IPS-20b (cell line): Measurements from ENCODE around the gene KCNAB1.

Experiments used
- H3K27ac ChIP-seq: one replicate; pipeline ENCODE4 v1.5.1; 2013; ENCODE audit warnings: low read length
- H3K27me3 ChIP-seq: 2 replicates; pipeline ENCODE4 v1.6.1; 2013; ENCODE audit warnings: mild to moderate bottlenecking, low read length, inconsistent platforms; ENCODE audit not compliant: insufficient read depth
- H3K36me3 ChIP-seq: 2 replicates; pipeline ENCODE4 v1.6.1; 2013; ENCODE audit warnings: low read depth, mild to moderate bottlenecking, inconsistent platforms, low read length, moderate library complexity; ENCODE audit not compliant: insufficient read depth
- H3K4me1 ChIP-seq: 2 replicates; pipeline ENCODE4 v1.6.1; 2013; ENCODE audit warnings: mild to moderate bottlenecking, control low read depth, inconsistent platforms, low read length, moderate library complexity; ENCODE audit not compliant: insufficient read depth
- H3K4me3 ChIP-seq: 2 replicates; pipeline ENCODE4 v1.5.1; 2013; ENCODE audit warnings: mild to moderate bottlenecking, low read length, inconsistent platforms
- H3K9ac ChIP-seq: 2 replicates; pipeline ENCODE4 v1.6.1; 2013; ENCODE audit warnings: low read depth, mild to moderate bottlenecking, inconsistent platforms, low read length, moderate library complexity
- H3K9me3 ChIP-seq: 2 replicates; pipeline ENCODE4 v1.6.1; 2013; ENCODE audit warnings: mild to moderate bottlenecking, low read depth, low read length, inconsistent platforms; ENCODE audit not compliant: insufficient read depth

Gene KCNAB1

GRCh38 chr3:156366559-156366958 is 246.2 kb downstream of the KCNAB1 start:
- no peak overlapping the region for H3K4me3 ChIP-seq
- no peak overlapping the region for H3K27ac ChIP-seq
- peaks cover 21% of the 10 kb centered on the region; the same call in 1 of the 2 replicates for H3K4me1 ChIP-seq
- H3K9ac ChIP-seq, result no peak overlapping the region
- no peaks in the 10 kb centered on the region for H3K9me3 ChIP-seq
- H3K27me3 ChIP-seq, result no peaks in the 10 kb centered on the region
- H3K36me3 ChIP-seq, result no peaks in the 10 kb centered on the region

GRCh38 chr3:156368189-156368588 is 247.8 kb downstream of the KCNAB1 start:
- no peak overlapping the region for H3K27ac ChIP-seq
- no peak overlapping the region; the same call in 1 of the 2 replicates for H3K9ac ChIP-seq
- H3K9me3 ChIP-seq, result no peaks in the 10 kb centered on the region
- no peaks in the 10 kb centered on the region for H3K36me3 ChIP-seq
- no peak overlapping the region for H3K4me3 ChIP-seq
- no peaks in the 10 kb centered on the region for H3K27me3 ChIP-seq
- H3K4me1 ChIP-seq, result peaks cover 30% of the 10 kb centered on the region; the same call in 1 of the 2 replicates

- Histone ChIP-seq H3K4me3 (no peak overlapping the region), H3K36me3 (no peaks in the 10 kb centered on the region), H3K27ac (no peak overlapping the region), H3K9ac (no peak overlapping the region), H3K9me3 (no peaks in the 10 kb centered on the region), H3K4me1 (peaks cover 28% of the 10 kb centered on the region; the same call in 1 of the 2 replicates), H3K27me3 (no peaks in the 10 kb centered on the region)
These were observed 251.3 kb downstream of the KCNAB1 start for GRCh38 chr3:156371701-156372100.

GRCh38 chr3:156373095-156373494 is 252.7 kb downstream of the KCNAB1 start:
- Histone ChIP-seq H3K9ac (peak overlapping the region; percentile 40; the same call in 1 of the 2 replicates), H3K4me3 (no peak overlapping the region), H3K27ac (no peak overlapping the region), H3K27me3 (no peaks in the 10 kb centered on the region), H3K4me1 (peaks cover 21% of the 10 kb centered on the region; the same call in 1 of the 2 replicates), H3K36me3 (no peaks in the 10 kb centered on the region), H3K9me3 (no peaks in the 10 kb centered on the region)

- no peak overlapping the region for H3K4me3 ChIP-seq
- no peaks in the 10 kb centered on the region for H3K9me3 ChIP-seq
- H3K4me1 ChIP-seq, result peaks cover 21% of the 10 kb centered on the region; the same call in 1 of the 2 replicates
- peak overlapping the region; percentile 40; the same call in 1 of the 2 replicates for H3K9ac ChIP-seq
- no peaks in the 10 kb centered on the region for H3K27me3 ChIP-seq
- no peaks in the 10 kb centered on the region for H3K36me3 ChIP-seq
- H3K27ac ChIP-seq, result no peak overlapping the region
These were observed 253.3 kb downstream of the KCNAB1 start for GRCh38 chr3:156373654-156374053.

- Histone ChIP-seq H3K4me3 (no peak overlapping the region), H3K4me1 (peaks cover 21% of the 10 kb centered on the region; the same call in 1 of the 2 replicates), H3K36me3 (no peaks in the 10 kb centered on the region), H3K27ac (no peak overlapping the region), H3K9ac (no peak overlapping the region), H3K27me3 (no peaks in the 10 kb centered on the region), H3K9me3 (no peaks in the 10 kb centered on the region)
These were observed 255.8 kb downstream of the KCNAB1 start for GRCh38 chr3:156376199-156376598.

- Histone ChIP-seq H3K9ac (no peak overlapping the region), H3K4me3 (no peak overlapping the region), H3K4me1 (peaks cover 20% of the 10 kb centered on the region; the same call in 1 of the 2 replicates), H3K36me3 (no peaks in the 10 kb centered on the region), H3K27ac (no peak overlapping the region), H3K9me3 (no peaks in the 10 kb centered on the region), H3K27me3 (no peaks in the 10 kb centered on the region)
These were observed 256.9 kb downstream of the KCNAB1 start for GRCh38 chr3:156377266-156377665.

- Histone ChIP-seq H3K36me3 (no peaks in the 10 kb centered on the region), H3K9ac (no peak overlapping the region), H3K4me3 (no peak overlapping the region), H3K27ac (no peak overlapping the region), H3K4me1 (peaks cover 15% of the 10 kb centered on the region; the same call in 1 of the 2 replicates), H3K9me3 (no peaks in the 10 kb centered on the region), H3K27me3 (no peaks in the 10 kb centered on the region)
These were observed 257.3 kb downstream of the KCNAB1 start for GRCh38 chr3:156377718-156378117.

- H3K9me3 ChIP-seq, result no peaks in the 10 kb centered on the region
- H3K36me3 ChIP-seq, result no peaks in the 10 kb centered on the region
- no peak overlapping the region for H3K27ac ChIP-seq
- no peak overlapping the region for H3K4me3 ChIP-seq
- H3K9ac ChIP-seq, result no peak overlapping the region
- peaks cover 5% of the 10 kb centered on the region; the same call in 1 of the 2 replicates for H3K4me1 ChIP-seq
- no peaks in the 10 kb centered on the region for H3K27me3 ChIP-seq
These were observed 258.5 kb downstream of the KCNAB1 start for GRCh38 chr3:156378871-156379270.

GRCh38 chr3:156379327-156379726 is 258.9 kb downstream of the KCNAB1 start:
- peaks cover under 1% of the 10 kb centered on the region; the same call in 1 of the 2 replicates for H3K4me1 ChIP-seq
- H3K4me3 ChIP-seq, result no peak overlapping the region
- no peaks in the 10 kb centered on the region for H3K9me3 ChIP-seq
- H3K27me3 ChIP-seq, result no peaks in the 10 kb centered on the region
- no peak overlapping the region for H3K9ac ChIP-seq
- H3K36me3 ChIP-seq, result no peaks in the 10 kb centered on the region
- H3K27ac ChIP-seq, result no peak overlapping the region

GRCh38 chr3:156381253-156381652 is 260.9 kb downstream of the KCNAB1 start:
- H3K27me3 ChIP-seq, result no peaks in the 10 kb centered on the region
- no peaks in the 10 kb centered on the region for H3K9me3 ChIP-seq
- H3K27ac ChIP-seq, result no peak overlapping the region
- H3K9ac ChIP-seq, result no peak overlapping the region
- no peak overlapping the region for H3K4me3 ChIP-seq
- no peaks in the 10 kb centered on the region for H3K36me3 ChIP-seq
- no peaks in the 10 kb centered on the region for H3K4me1 ChIP-seq

GRCh38 chr3:156382458-156383346 is 262.3 kb downstream of the KCNAB1 start:
- no peaks in the 10 kb centered on the region for H3K36me3 ChIP-seq
- H3K9me3 ChIP-seq, result no peaks in the 10 kb centered on the region
- H3K9ac ChIP-seq, result no peak overlapping the region
- no peaks in the 10 kb centered on the region for H3K4me1 ChIP-seq
- no peak overlapping the region for H3K27ac ChIP-seq
- H3K4me3 ChIP-seq, result no peak overlapping the region
- H3K27me3 ChIP-seq, result no peaks in the 10 kb centered on the region
